Measurements from ENCODE around the gene OTULIN.

Gene OTULIN

DNA sequence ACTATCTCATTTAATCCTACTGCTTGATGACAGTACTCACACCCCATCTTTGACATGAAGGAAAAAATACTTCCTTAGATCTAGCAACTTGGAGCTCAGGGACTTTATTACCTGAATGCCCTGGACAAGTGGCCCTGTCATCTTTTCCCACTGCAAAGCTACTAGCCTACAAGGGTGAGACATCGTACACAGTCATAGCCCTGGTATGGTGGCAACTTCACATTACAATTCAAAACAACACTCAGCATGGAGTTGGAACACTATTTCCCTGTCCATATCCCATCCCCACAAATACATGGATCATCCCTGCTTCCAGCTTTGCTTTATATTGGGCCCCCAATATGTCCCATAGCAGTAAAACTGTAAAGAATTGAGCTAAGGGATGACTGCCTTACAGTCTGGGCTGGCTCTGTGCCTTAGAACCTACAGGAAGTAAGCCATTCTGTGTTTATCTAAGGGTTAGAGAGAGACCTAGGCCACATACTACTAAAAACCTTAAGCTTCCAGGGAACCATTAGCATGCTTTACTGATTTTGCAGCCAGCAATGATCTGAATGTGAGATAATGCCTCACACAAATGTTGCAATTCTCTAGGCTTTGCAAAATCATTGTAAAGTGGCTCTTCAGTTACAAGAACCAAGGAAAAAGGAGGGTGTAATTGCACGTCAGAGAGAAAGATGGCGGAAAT lies 55.9 kb downstream of the OTULIN start:
- peak; percentile 40 for DNase-seq (ENCODE audit: low read depth)
- TF ChIP-seq, protein P1, sequence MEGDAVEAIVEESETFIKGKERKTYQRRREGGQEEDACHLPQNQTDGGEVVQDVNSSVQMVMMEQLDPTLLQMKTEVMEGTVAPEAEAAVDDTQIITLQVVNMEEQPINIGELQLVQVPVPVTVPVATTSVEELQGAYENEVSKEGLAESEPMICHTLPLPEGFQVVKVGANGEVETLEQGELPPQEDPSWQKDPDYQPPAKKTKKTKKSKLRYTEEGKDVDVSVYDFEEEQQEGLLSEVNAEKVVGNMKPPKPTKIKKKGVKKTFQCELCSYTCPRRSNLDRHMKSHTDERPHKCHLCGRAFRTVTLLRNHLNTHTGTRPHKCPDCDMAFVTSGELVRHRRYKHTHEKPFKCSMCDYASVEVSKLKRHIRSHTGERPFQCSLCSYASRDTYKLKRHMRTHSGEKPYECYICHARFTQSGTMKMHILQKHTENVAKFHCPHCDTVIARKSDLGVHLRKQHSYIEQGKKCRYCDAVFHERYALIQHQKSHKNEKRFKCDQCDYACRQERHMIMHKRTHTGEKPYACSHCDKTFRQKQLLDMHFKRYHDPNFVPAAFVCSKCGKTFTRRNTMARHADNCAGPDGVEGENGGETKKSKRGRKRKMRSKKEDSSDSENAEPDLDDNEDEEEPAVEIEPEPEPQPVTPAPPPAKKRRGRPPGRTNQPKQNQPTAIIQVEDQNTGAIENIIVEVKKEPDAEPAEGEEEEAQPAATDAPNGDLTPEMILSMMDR (IDR thresholded peaks at IDR 0.05; ENCODE audit: low read depth, low read length), result no peak
- TF ChIP-seq MYC (IDR thresholded peaks at IDR 0.05; ENCODE audit: low read depth, low read length) (peak; percentile 34; the same call in 1 of the 2 replicates), POLR2A (IDR thresholded peaks at IDR 0.05; ENCODE audit: extremely low read depth, insufficient read length) (no peak)
- TF ChIP-seq, protein P2, sequence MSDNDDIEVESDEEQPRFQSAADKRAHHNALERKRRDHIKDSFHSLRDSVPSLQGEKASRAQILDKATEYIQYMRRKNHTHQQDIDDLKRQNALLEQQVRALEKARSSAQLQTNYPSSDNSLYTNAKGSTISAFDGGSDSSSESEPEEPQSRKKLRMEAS (IDR thresholded peaks at IDR 0.05; ENCODE audit: low read depth, low read length), result peak; percentile 32; the same call in 1 of the 2 replicates
- H3K4me3 ChIP-seq (ENCODE audit: low read depth, low read length), result no peak overlapping the region

DNA sequence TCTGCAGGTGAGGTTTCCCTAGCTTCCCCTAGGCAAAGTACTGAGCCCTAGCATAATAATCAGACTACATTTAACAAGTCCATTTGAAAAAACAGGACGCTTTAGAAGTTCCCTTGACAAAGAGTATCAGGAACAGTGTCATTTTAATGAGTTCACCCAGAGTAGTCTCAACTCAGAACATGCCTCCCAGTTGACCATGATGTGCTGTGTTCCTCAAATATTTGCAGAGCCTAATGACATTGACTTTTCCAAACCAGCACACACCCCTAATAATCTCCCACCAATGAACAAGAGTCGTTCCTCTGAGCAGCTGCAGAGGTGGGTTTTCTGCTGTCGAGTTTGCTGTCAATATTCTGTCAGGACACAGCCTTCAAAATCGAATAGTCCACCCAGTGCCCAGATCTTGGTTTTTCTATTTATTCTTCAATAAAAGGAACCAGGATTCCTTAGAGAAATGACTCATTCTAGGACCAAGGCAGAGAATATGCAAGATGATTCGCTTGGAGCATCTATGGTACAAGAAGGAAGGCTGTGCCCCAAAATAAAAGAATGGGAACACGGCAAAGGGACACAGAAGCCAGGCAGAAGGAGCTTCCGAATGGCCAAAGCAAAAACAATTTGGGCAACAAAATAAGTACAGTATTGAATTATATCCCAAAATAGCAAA lies 57.6 kb downstream of the OTULIN start:
- TF ChIP-seq MYC (IDR thresholded peaks at IDR 0.05; ENCODE audit: low read depth, low read length), result no peak
- TF ChIP-seq, protein P1 (IDR thresholded peaks at IDR 0.05; ENCODE audit: low read depth, low read length), result no peak
- TF ChIP-seq, protein P2 (IDR thresholded peaks at IDR 0.05; ENCODE audit: low read depth, low read length), result no peak
- no peak for TF ChIP-seq POLR2A (IDR thresholded peaks at IDR 0.05; ENCODE audit: extremely low read depth, insufficient read length)
- H3K4me3 ChIP-seq (ENCODE audit: low read depth, low read length), result no peak overlapping the region
- no peak for DNase-seq (ENCODE audit: low read depth)

DNA sequence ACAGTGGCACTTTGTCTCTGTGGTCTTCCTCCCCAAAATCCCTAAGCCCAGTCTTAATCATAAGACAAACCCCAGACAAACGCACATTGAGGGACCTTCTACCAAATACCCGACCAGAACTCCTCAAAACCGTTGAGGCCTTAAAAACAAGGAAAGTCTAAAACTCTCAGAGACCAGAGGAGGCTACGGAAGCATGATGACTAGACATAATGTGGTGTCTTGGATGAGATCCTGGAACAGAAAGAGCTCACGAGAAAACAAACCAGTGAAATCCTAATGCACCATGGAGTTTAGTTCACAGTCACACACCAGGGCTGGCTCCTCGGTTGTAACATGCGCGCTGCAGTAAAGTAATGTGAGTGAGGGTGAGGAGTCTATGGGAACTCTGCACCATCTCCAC lies 58.4 kb downstream of the OTULIN start:
- TF ChIP-seq POLR2A (IDR thresholded peaks at IDR 0.05; ENCODE audit: extremely low read depth, insufficient read length) (no peak), MYC (IDR thresholded peaks at IDR 0.05; ENCODE audit: low read depth, low read length) (no peak)
- TF ChIP-seq, protein P2 (IDR thresholded peaks at IDR 0.05; ENCODE audit: low read depth, low read length), result no peak
- TF ChIP-seq, protein P1 (IDR thresholded peaks at IDR 0.05; ENCODE audit: low read depth, low read length), result no peak
- H3K4me3 ChIP-seq (ENCODE audit: low read depth, low read length), result no peak overlapping the region
- no peak for DNase-seq (ENCODE audit: low read depth)

DNA sequence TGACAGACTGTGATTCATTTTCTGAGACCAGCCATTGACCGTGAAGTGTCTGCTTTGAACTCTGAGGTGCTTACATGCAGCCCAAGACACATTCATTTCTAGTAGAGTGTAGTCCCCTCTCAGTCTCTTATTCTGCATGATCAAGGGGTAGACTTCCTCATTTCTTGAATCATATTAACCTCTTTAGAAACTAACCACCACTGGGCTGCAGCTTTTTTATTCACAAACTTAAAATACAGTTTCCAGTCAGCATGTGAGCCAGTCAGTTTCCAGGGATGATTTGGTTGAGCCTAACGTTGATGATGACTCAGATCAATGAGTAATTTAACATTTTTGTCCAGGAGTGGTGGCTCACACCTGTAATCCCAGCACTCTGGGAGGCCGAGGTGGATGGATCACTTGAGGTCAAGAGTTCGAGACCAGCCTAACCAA lies 59.2 kb downstream of the OTULIN start:
- TF ChIP-seq, protein P1 (IDR thresholded peaks at IDR 0.05; ENCODE audit: low read depth, low read length), result no peak
- TF ChIP-seq MYC (IDR thresholded peaks at IDR 0.05; ENCODE audit: low read depth, low read length) (no peak), POLR2A (IDR thresholded peaks at IDR 0.05; ENCODE audit: extremely low read depth, insufficient read length) (no peak)
- TF ChIP-seq, protein P2 (IDR thresholded peaks at IDR 0.05; ENCODE audit: low read depth, low read length), result no peak
- no peak overlapping the region for H3K4me3 ChIP-seq (ENCODE audit: low read depth, low read length)
- DNase-seq (ENCODE audit: low read depth), result peak; percentile 48

DNA sequence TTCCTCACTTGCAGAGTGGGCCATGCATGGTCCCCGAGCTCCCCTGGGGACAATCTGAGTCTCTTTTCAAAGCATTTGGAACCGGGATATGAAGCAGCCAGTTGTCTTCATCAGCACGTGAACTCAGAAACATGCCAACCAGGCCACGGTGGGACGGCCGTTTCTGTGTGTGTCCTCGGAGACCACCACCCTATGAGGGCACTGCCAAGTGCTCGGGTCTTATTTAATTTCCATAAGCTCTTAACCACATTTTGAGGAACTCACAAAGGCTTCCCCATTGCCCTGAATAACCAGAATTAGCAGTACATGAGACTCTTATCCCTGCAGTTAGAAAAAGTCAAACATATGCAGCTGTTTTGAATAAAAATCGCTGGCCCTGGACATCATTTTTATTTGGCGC lies 60.1 kb downstream of the OTULIN start:
- TF ChIP-seq, protein P2 (IDR thresholded peaks at IDR 0.05; ENCODE audit: low read depth, low read length), result no peak
- TF ChIP-seq MYC (IDR thresholded peaks at IDR 0.05; ENCODE audit: low read depth, low read length) (no peak), POLR2A (IDR thresholded peaks at IDR 0.05; ENCODE audit: extremely low read depth, insufficient read length) (no peak)
- TF ChIP-seq, protein P1 (IDR thresholded peaks at IDR 0.05; ENCODE audit: low read depth, low read length), result no peak
- DNase-seq (ENCODE audit: low read depth), result peak; percentile 48
- H3K4me3 ChIP-seq (ENCODE audit: low read depth, low read length), result no peak overlapping the region
